ENCODE data around the gene GDF2.

Gene GDF2

DNA sequence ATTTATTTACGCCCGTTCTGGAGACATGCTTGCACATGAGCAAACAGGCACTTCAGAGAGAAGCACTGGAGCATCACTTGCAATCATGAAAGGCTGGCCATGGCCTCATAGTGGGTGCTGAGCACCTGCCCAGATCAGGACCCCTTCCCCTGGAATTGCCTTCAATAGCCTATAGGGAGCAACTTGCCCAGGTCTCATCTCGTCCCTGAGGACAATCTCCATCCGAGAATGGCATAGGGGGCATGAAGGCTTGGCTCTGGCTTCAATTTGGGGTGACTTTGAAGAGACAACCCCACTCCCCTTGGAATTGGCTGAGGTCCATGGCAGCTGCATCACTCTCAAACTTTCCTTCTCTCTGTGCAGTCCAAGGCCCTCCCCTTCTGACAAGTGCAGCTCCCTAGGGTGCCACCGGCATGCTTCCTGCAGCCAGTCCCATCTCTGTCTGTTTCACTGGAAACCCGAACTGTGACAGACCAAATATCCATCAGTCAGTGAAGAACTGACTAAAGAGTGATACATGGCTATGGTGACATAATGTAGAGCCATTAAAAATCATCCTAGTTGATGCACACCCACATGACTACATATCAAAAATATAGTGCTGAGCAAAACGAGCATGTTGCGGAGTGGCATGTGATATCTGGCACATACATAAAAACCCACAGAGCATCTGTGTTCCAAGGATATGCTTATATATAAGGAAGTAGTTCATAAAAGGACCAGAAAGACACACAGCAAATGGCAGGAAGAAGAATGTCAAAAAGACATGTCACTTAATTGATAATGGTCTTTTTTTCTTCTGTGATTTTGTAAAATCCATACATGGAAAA is 12.4 kb downstream of the GDF2 start:
- H3K9ac ChIP-seq (ENCODE audit: low read length), result no peak overlapping the region
- H3K4me2 ChIP-seq (ENCODE audit: low read length), result no peak overlapping the region
- no peaks in the 10 kb centered on the region for H3F3A ChIP-seq (ENCODE audit: insufficient read depth, low read length)
- H3K27me3 ChIP-seq (ENCODE audit: insufficient read depth, low read length), result 0 out of 2 replicates have a peak, but pooled peaks cover 5% of the 10 kb centered on the region
- H3K4me3 ChIP-seq (ENCODE audit: low read depth, low read length, poor library complexity, severe bottlenecking), result no peak overlapping the region
- no peaks in the 10 kb centered on the region for H3K9me3 ChIP-seq (ENCODE audit: low read length)
- H3K36me3 ChIP-seq (ENCODE audit: insufficient read depth, low read length), result no peaks in the 10 kb centered on the region
- no peak overlapping the region for H2AFZ ChIP-seq (ENCODE audit: low read length)
- no peak overlapping the region for H3K27ac ChIP-seq (ENCODE audit: low read depth, low read length, poor library complexity, severe bottlenecking)
- H3K79me2 ChIP-seq (ENCODE audit: insufficient read depth, low read length), result no peaks in the 10 kb centered on the region
- TF ChIP-seq EZH2 (IDR thresholded peaks at IDR 0.05; ENCODE audit: borderline replicate concordance, low read length), result no peak
- TF ChIP-seq CTCF (IDR thresholded peaks at IDR 0.05; ENCODE audit: low read length), result no peak
- H3K9me2 ChIP-seq (ENCODE audit: low read depth, low read length), result no peaks in the 10 kb centered on the region
- H3K4me1 ChIP-seq (ENCODE audit: insufficient read depth, low read length, severe bottlenecking), result no peaks in the 10 kb centered on the region
- H4K20me1 ChIP-seq (ENCODE audit: insufficient read depth, low read length), result no peaks in the 10 kb centered on the region

DNA sequence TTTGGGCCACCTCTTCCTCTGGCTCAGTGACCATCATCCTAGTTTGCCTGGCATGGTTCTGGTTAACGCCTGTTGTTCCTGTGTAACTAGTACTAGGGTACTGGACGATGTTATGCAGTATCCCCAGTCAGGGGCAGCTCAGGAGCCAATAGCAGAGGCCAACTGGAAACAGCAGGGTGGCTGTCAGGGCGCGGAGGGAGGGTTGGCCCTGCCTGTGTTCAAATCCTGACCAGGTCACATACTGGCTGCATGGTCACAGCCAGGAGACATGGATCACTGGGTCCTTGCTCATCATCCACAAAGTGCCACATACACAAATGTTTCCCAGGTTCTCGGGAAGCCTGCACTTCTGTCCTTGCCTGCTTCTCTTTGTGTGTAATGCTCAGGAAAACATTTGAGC is 13.7 kb downstream of the GDF2 start:
- Histone ChIP-seq H4K20me1 (ENCODE audit: insufficient read depth, low read length) (no peaks in the 10 kb centered on the region), H3K27me3 (ENCODE audit: insufficient read depth, low read length) (0 out of 2 replicates have a peak, but pooled peaks cover 5% of the 10 kb centered on the region), H3K9ac (ENCODE audit: low read length) (no peak overlapping the region), H3K4me3 (ENCODE audit: low read depth, low read length, poor library complexity, severe bottlenecking) (no peak overlapping the region), H3K36me3 (ENCODE audit: insufficient read depth, low read length) (no peaks in the 10 kb centered on the region), H3K4me1 (ENCODE audit: insufficient read depth, low read length, severe bottlenecking) (no peaks in the 10 kb centered on the region), H3K27ac (ENCODE audit: low read depth, low read length, poor library complexity, severe bottlenecking) (no peak overlapping the region), H3K79me2 (ENCODE audit: insufficient read depth, low read length) (no peaks in the 10 kb centered on the region), H3K4me2 (ENCODE audit: low read length) (no peak overlapping the region), H3K9me2 (ENCODE audit: low read depth, low read length) (no peaks in the 10 kb centered on the region), H3K9me3 (ENCODE audit: low read length) (no peaks in the 10 kb centered on the region), H2AFZ (ENCODE audit: low read length) (no peak overlapping the region), H3F3A (ENCODE audit: insufficient read depth, low read length) (no peaks in the 10 kb centered on the region)
- TF ChIP-seq CTCF (IDR thresholded peaks at IDR 0.05; ENCODE audit: low read length) (no peak), EZH2 (IDR thresholded peaks at IDR 0.05; ENCODE audit: borderline replicate concordance, low read length) (no peak)

DNA sequence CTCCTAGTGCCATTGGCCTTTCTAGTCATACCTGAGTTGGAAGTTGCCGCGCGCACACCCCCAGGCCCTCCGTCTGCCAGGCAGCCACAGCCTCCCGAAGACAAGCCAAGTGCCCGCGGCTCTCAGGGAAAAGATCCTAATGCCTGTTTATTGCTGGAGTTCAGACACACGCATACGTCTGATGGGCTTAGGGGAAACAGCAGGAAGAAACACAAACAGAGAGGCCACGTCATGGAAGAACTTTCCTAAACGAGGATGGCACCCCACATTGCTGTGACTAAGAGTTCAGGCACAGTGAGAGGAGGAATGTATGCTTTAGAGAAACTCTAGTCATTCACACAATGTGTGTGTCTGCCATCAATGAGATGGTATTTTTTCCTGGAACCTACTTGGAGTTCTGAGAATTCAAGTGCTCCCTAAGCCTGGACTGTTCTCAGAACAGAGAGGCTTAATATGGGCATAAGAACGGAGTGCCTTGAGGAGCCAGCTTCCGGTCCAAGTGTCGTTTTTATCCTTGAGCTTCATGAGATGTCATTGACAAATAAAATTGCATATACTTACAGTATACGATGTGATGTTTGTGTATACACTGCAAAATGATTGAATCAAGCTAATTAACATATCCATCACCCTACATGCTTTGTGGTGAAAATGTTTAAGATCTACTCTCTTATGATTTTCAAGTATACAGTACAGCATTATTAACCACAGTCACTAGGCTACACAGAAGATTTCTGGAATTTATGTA is 14.3 kb downstream of the GDF2 start:
- H4K20me1 ChIP-seq (ENCODE audit: insufficient read depth, low read length), result no peaks in the 10 kb centered on the region

More for the DNA sequence above, 14.3 kb downstream of the GDF2 start:
- Histone ChIP-seq H3K4me2 (ENCODE audit: low read length) (no peak overlapping the region), H3K9ac (ENCODE audit: low read length) (no peak overlapping the region), H3K9me2 (ENCODE audit: low read depth, low read length) (no peaks in the 10 kb centered on the region), H3K27ac (ENCODE audit: low read depth, low read length, poor library complexity, severe bottlenecking) (no peak overlapping the region), H3K79me2 (ENCODE audit: insufficient read depth, low read length) (no peaks in the 10 kb centered on the region), H3K36me3 (ENCODE audit: insufficient read depth, low read length) (no peaks in the 10 kb centered on the region), H3K27me3 (ENCODE audit: insufficient read depth, low read length) (0 out of 2 replicates have a peak, but pooled peaks cover 5% of the 10 kb centered on the region), H3K9me3 (ENCODE audit: low read length) (no peaks in the 10 kb centered on the region), H3F3A (ENCODE audit: insufficient read depth, low read length) (no peaks in the 10 kb centered on the region), H2AFZ (ENCODE audit: low read length) (no peak overlapping the region), H3K4me3 (ENCODE audit: low read depth, low read length, poor library complexity, severe bottlenecking) (no peak overlapping the region), H3K4me1 (ENCODE audit: insufficient read depth, low read length, severe bottlenecking) (no peaks in the 10 kb centered on the region)
- no peak for TF ChIP-seq EZH2 (IDR thresholded peaks at IDR 0.05; ENCODE audit: borderline replicate concordance, low read length)
- TF ChIP-seq CTCF (IDR thresholded peaks at IDR 0.05; ENCODE audit: low read length), result no peak
